Spleen (tissue), 11 donors: Measurements from ENCODE around the gene SDK1. TPM values are rescaled to one million over a fixed set of nuclear protein-coding genes. Genes with fewer than 3 reads are reported as not detected.

Source experiments
- DNase-seq: peaks from one replicate; pipeline ENCODE4 v3.0.0-alpha.2; 2020
- H3K27ac ChIP-seq, 8 donors: fragments of 200-600 bp; sonication (generic) in 7 of 8; 1 replicate in 4 of 8; 2 replicates in 4 of 8; pipeline versions ENCODE4 v1.5.0 to v1.8.0; 2016 to 2021; ENCODE audit warnings: inconsistent platforms in 4 of 8, mild to moderate bottlenecking in 4 of 8, moderate library complexity in 1 of 8
- H3K27me3 ChIP-seq, 7 donors: fragments of 200-600 bp; sonication (generic) in 6 of 7; replicated peaks in 1 of 7; 1 replicate in 4 of 7; 2 replicates in 3 of 7; pipeline versions ENCODE4 v1.5.0 to v1.8.0; 2016 to 2021; ENCODE audit warnings: inconsistent platforms in 3 of 7, mild to moderate bottlenecking in 1 of 7
- H3K36me3 ChIP-seq, 6 donors: fragments of 200-600 bp; sonication (generic) in 5 of 6; 1 replicate in 4 of 6; 2 replicates in 2 of 6; pipeline versions ENCODE4 v1.5.0 to v1.8.0; 2016 to 2021; ENCODE audit warnings: inconsistent platforms in 2 of 6
- H3K4me1 ChIP-seq, 6 donors: fragments of 200-600 bp; sonication (generic) in 5 of 6; 1 replicate in 3 of 6; 2 replicates in 3 of 6; pipeline versions ENCODE4 v1.5.0 to v1.8.0; 2016 to 2021; ENCODE audit warnings: inconsistent platforms in 3 of 6
- H3K4me3 ChIP-seq, 8 donors: fragments of 200-600 bp; sonication (generic) in 7 of 8; 1 replicate in 4 of 8; 2 replicates in 4 of 8; pipeline versions ENCODE4 v1.5.0 to v1.8.0; 2016 to 2021; ENCODE audit warnings: inconsistent platforms in 4 of 8, mild to moderate bottlenecking in 4 of 8, moderate library complexity in 2 of 8
- H3K9me3 ChIP-seq, 8 donors: fragments of 200-600 bp; sonication (generic) in 7 of 8; 1 replicate in 4 of 8; 2 replicates in 4 of 8; pipeline versions ENCODE4 v1.5.0 to v1.8.0; 2016 to 2021; ENCODE audit warnings: inconsistent platforms in 4 of 8
- CTCF ChIP-seq, 11 experiments: fragments of 200-600 bp in 7 of 11; fragments of 450-650 bp in 4 of 11; sonication (generic) in 4 of 11; IDR thresholded peaks in 8 of 11; conservative IDR thresholded peaks in 3 of 11; 1 replicate in 7 of 11; 2 replicates in 4 of 11; pipeline versions ENCODE4 v1.4.0 to v1.8.0; 2016 to 2021; ENCODE audit warnings: antibody characterized with exemption in 11 of 11, inconsistent platforms in 4 of 11, mild to moderate bottlenecking in 1 of 11
- POLR2A ChIP-seq, 3 donors: fragments of 450-650 bp; IDR thresholded peaks; one replicate each; pipeline ENCODE4 v1.5.1; 2017; ENCODE audit warnings: antibody characterized with exemption in 3 of 3, mild to moderate bottlenecking in 1 of 3
- POLR2AphosphoS5 ChIP-seq, 3 donors: sonication (generic); formaldehyde crosslinking; IDR thresholded peaks; one replicate each; pipeline ENCODE4 v1.5.1; 2017; ENCODE audit warnings: antibody characterized with exemption in 3 of 3
- WGBS, 5 donors: extraction: QIAGEN DNeasy Blood & Tissue Kit in 3 of 5; methylation state at CpG; one replicate each; pipeline versions ENCODE4 v1.1.5 to v1.1.7; 2013 to 2018; 5-methylcytosine and 5-hydroxymethylcytosine counted together
- intact Hi-C: fragments of 100-400 bp; cut with DNase I; formaldehyde crosslinking; loops from one replicate; pipeline ENCODE4 v1.15.0; 2023; ENCODE audit warnings: low total_unique reads
- polyA plus RNA-seq, 3 donors: library from polyadenylated mRNA; stranded (reverse); fragments of 200-250 nt; gene quantifications; one replicate each; pipeline ENCODE4 v1.2.1, GENCODE V29; 2013
- total RNA-seq, 7 donors: library from RNA; depleted of rRNA in 3 of 7; stranded (reverse); fragments of >200 nt in 3 of 7; fragmentation: NEBNext Ultra II Directional in 4 of 7; extraction: Animal tissue kit (Norgen Biotek cat#: 25700) in 4 of 7; gene quantifications; one replicate each; pipeline versions ENCODE4 v1.1.0 to v1.2.1, GENCODE V29; 2016 to 2021
- donor health status: healthy with polysubstance abuse.
- donor health status: DM: no; HTN: no; CAD: no; lungs with moderate emphysema.
- donor health status: DM: no; HTN: no; CAD: no.
- donor health status: Bipolar disorder and iron deficiency.
- donor health status: healthy.
- donor health status: DM: no; HTN: no; CAD: no.
- donor health status: DM: yes; HTN: yes; CAD: no.

The SDK1 gene
- total and polyA plus RNA-seq, 10 donors = 3.2 to 54.1 (median 35.1) TPM

- no peaks in the 10 kb centered on the region for H3K36me3 ChIP-seq
- intact Hi-C loops = no loop called here
- 22 to 78% (median 46%) methylated on average over 1 of the region's 1 CpG for WGBS, 5 donors
- H3K4me3 ChIP-seq = no peak overlapping the region
- no peak for DNase-seq
- H3K27me3 ChIP-seq = no peaks in the 10 kb centered on the region
- H3K9me3 ChIP-seq = peaks cover 0 to 17% (median 4%) of the 10 kb centered on the region in 8 donors
- peaks cover 0 to 7% (median 0%) of the 10 kb centered on the region in 6 donors for H3K4me1 ChIP-seq
- H3K27ac ChIP-seq = no peak overlapping the region
- no peak for TF ChIP-seq POLR2A (IDR thresholded peaks at IDR 0.05)
- no peak for TF ChIP-seq CTCF (IDR thresholded peaks at IDR 0.05 in 8 of 11, conservative IDR thresholded peaks at IDR 0.05 in 3 of 11)
- no peak for TF ChIP-seq POLR2AphosphoS5 (IDR thresholded peaks at IDR 0.05)
Measured at GRCh38 chr7:4024133-4024532, 723.1 kb downstream of the SDK1 start.

- 84 to 90% (median 87%) methylated on average over 7 of the region's 7 CpGs for WGBS, 5 donors
- Histone ChIP-seq H3K27me3 (no peaks in the 10 kb centered on the region), H3K36me3 (no peaks in the 10 kb centered on the region), H3K4me1 (peaks cover 0 to 7% (median 0%) of the 10 kb centered on the region in 6 donors), H3K4me3 (no peak overlapping the region), H3K27ac (no peak overlapping the region), H3K9me3 (peaks cover 0 to 10% (median 0%) of the 10 kb centered on the region in 8 donors)
- no peak for TF ChIP-seq POLR2A (IDR thresholded peaks at IDR 0.05)
- intact Hi-C loops = no loop called here
- no peak for DNase-seq
Measured at GRCh38 chr7:4024806-4025205, 723.8 kb downstream of the SDK1 start.

GRCh38 chr7:4025210-4025609 is 724.2 kb downstream of the SDK1 start:
- no peaks in the 10 kb centered on the region for H3K27me3 ChIP-seq
- TF ChIP-seq POLR2A (IDR thresholded peaks at IDR 0.05) (no peak), POLR2AphosphoS5 (IDR thresholded peaks at IDR 0.05) (no peak), CTCF (IDR thresholded peaks at IDR 0.05 in 8 of 11, conservative IDR thresholded peaks at IDR 0.05 in 3 of 11) (no peak)
- 91 to 97% (median 94%) methylated on average over 11 to 12 of the region's 12 CpGs for WGBS, 5 donors
- no peak overlapping the region for H3K27ac ChIP-seq
- H3K9me3 ChIP-seq = peaks cover 0 to 6% (median 0%) of the 10 kb centered on the region in 8 donors
- intact Hi-C loops = no loop called here
- no peaks in the 10 kb centered on the region for H3K36me3 ChIP-seq
- peaks cover 0 to 7% (median 0%) of the 10 kb centered on the region in 6 donors for H3K4me1 ChIP-seq
- no peak for DNase-seq
- H3K4me3 ChIP-seq = no peak overlapping the region

GRCh38 chr7:4025694-4026615 is 724.9 kb downstream of the SDK1 start:
- Histone ChIP-seq H3K36me3 (no peaks in the 10 kb centered on the region), H3K9me3 (peaks cover 0 to 6% (median 0%) of the 10 kb centered on the region in 8 donors), H3K27ac (peak overlapping the region in 2 of 8 donors; percentile 34 to 39), H3K4me3 (no peak overlapping the region), H3K27me3 (no peaks in the 10 kb centered on the region), H3K4me1 (peaks cover 0 to 7% (median 0%) of the 10 kb centered on the region in 6 donors)
- no peak for TF ChIP-seq CTCF (IDR thresholded peaks at IDR 0.05 in 8 of 11, conservative IDR thresholded peaks at IDR 0.05 in 3 of 11)
- no peak for TF ChIP-seq POLR2AphosphoS5 (IDR thresholded peaks at IDR 0.05)
- TF ChIP-seq POLR2A (IDR thresholded peaks at IDR 0.05) = no peak
- no peak for DNase-seq
- intact Hi-C loops = no loop called here
- 73 to 82% (median 77%) methylated on average over 26 of the region's 26 CpGs for whole genome bisulfite sequencing, 5 donors
